Activated CD4-positive, alpha-beta T cell treated with anti-CD3 and anti-CD28 coated beads, Interleukin-2, Interleukin-4, amounts not matched to agents 100 ng/mL and 50 ng/mL, durations not matched to agents 16 hours and 8 hours (primary cell): ENCODE results near the gene NF2.

ENCODE experiments used
- DNase-seq: peaks from one replicate; pipeline ENCODE4 v3.0.0-alpha.2; 2020; ENCODE audit warnings: low spot score

Gene NF2

GRCh38 chr22:29668673-29669072, 65.2 kb downstream of the NF2 start:
- DNase-seq, result no peak

DNA sequence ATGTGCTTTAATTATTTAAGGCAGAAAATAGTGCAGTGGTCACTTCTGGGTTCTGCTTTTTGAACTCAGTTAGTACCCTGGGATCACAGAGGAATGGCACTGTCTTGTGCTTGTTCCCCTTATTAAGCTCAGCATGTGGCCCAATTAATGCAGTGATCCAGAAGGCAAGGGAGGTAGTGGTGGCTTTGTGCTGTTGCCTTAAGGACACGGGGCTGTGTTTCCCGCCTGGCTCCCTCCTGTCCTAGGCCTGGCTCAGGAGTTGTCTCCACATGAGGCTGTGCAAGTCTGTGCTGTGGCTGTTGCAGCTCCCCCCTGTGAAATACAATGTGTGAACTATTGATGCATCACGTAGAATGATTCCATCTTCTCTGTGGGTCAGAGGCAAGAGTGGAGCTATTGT, 67.2 kb downstream of the NF2 start:
- no peak for DNase-seq

- DNase-seq, result no peak
These were observed 70.1 kb downstream of the NF2 start for GRCh38 chr22:29673361-29674066.

DNA sequence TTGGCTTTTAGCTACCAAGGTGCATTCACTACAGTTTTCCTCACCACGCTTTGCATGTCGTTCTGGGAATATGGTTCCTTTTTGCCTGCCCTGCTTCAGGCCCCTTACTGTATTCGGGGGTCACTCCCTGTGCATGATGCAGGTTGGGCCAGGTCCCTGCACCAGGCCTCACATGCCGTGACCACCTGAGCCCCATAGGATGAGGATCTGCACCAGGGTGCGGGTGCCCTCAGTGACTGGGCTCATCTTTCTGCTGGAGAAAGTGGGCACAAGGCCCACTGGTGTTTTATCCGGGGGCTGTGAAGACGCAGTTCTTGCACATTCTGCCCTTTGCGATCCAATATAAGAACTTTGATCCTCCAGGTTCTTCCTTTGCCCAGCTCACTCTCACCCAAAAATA, 70.7 kb downstream of the NF2 start:
- DNase-seq, result no peak

DNA sequence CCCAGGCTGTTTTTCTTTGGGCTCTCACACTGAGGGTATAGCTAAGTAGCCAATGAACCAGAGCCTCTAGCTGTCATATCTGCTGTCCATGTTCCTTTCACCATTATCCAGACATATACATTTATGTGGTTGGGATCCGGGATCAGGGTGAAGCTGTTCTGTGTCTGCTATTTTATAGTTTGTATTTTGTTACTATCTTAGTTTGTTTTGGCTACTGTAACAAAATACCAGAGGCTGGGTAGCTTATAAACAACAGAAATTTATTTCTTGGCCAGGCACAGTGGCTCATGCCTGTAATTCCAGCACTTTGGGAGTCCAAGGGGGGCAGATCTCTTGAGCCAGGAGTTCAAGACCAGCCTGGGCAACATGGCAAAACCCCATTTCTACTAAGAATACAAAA, 75.9 kb downstream of the NF2 start:
- DNase-seq, result no peak

GRCh38 chr22:29683536-29683935, 80.1 kb downstream of the NF2 start:
- DNase-seq, result no peak

- no peak for DNase-seq
These were observed 80.8 kb downstream of the NF2 start for GRCh38 chr22:29684244-29684643.

DNA sequence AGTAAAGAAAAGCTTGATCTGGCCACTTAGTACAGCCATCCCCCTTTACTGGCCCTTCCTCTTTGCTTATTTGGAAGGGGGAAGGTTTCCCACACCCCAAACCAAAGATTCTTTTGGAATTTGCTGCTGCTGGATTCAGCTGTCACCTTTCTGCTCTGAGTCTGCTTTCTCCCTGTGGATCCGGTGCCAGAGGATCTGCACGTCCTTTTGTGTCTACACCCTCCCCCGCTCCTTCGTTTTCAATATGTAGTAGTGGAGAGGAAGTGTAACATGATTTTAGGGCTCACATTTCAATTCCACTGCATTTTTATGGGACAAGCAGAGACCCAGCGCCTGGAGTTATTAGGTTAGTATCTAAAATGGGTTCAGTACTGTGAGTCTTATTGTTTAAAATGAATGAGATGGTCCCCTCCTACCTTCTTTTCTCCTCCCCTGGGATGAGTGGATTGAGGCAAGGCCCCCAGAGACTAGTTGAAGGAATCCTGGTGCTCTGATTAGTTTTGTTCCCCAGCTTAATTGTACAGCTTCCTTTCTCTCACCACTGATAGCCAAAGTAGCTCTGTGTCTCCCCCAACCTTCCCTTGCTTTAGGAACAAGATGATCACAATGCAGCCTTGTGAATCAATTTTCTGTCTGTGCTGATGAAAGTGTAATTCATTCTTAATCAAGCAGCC, 85.9 kb downstream of the NF2 start:
- DNase-seq, result no peak

DNA sequence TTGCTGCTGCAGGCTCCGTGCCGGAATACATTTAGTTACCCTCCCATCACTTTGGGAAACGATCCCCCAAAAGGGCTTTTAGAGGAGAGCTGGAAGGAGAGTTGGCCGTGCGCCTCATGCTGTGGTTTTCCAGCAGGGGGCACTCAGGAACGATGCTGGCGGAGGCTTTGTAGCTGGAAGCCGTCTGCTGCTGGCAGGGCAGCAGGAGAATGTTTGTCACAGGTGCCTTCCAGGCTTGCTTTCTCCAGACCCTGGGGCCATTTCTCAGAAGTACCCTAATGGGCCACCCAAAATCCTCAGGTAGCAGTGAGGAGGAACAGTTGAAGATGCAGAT, 86.4 kb downstream of the NF2 start:
- DNase-seq, result peak; percentile 19

DNA sequence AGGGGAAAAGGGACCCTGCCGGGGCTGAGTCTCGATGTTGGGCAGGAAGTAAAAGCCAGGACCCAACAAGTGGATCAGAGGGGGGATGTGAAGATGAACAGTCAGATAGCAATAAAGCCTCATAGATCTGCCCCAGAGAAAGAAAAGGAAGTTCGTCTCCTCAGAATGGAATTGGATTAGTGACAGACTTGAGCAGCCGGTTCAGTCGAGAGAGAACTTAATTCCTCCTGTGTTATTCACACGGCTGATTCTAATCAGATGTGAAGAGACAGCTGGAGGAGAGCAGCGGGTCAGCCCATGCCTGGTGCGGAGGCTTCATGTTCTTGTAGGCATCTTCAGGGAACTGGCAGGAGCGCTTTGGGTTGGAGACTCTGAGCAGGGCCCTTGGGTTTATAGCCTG, 87.0 kb downstream of the NF2 start:
- no peak for DNase-seq

DNA sequence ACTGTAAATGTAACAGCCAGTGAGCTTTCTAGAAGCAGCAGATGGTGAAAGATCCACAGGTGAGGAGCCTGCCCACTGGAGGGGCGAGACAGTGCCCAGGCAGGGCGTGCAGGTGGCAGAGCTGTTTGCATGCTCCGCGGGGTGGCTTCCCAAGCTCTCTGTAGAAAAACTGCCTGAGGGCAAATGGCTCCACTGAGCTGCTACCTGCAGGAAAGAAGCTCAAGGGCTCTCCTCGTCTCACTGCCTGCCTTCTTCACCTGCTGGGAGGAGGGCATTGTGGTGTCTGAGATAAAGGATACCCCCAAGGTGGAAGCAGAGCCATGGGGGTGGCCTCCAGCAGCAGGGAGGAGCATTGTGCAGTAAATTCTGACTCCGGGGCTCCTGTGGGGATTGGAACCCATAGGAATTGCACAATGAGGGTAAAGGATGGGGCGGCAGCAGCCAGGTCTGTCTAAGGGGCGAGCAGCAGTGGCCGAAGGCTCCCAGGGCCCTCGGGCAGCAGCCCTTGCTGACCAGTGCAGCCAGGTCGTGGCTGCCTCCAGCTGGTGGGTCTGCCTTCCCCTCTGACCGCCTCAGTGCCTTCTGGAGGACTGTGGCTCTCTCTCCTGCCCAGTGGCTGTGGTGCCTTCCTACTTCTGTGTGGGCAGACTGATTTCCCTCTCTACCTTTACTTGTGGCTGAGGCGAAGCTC, 88.3 kb downstream of the NF2 start:
- no peak for DNase-seq

DNA sequence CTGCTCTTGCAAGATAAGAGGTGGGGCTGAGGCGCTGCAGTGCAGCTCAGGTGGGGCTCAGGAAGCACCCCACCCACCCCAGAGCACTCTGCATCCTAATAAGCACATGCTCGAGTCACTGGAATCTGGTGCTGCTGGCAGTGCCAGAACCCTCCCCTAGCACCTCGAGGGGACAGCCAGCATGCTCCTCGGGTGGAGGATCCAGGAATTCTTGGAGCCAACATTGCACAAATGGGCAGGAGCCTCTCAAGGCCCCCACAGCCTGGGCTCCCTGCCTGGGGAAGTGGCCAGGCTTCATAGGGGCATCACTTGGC, 88.9 kb downstream of the NF2 start:
- no peak for DNase-seq

GRCh38 chr22:29693161-29693560, 89.7 kb downstream of the NF2 start:
- DNase-seq, result no peak

GRCh38 chr22:29693671-29694070, 90.2 kb downstream of the NF2 start:
- DNase-seq, result no peak

- DNase-seq, result no peak
These were observed 91.9 kb downstream of the NF2 start for GRCh38 chr22:29695129-29695926.

- DNase-seq, result no peak
These were observed 94.6 kb downstream of the NF2 start for GRCh38 chr22:29697853-29698598.

DNA sequence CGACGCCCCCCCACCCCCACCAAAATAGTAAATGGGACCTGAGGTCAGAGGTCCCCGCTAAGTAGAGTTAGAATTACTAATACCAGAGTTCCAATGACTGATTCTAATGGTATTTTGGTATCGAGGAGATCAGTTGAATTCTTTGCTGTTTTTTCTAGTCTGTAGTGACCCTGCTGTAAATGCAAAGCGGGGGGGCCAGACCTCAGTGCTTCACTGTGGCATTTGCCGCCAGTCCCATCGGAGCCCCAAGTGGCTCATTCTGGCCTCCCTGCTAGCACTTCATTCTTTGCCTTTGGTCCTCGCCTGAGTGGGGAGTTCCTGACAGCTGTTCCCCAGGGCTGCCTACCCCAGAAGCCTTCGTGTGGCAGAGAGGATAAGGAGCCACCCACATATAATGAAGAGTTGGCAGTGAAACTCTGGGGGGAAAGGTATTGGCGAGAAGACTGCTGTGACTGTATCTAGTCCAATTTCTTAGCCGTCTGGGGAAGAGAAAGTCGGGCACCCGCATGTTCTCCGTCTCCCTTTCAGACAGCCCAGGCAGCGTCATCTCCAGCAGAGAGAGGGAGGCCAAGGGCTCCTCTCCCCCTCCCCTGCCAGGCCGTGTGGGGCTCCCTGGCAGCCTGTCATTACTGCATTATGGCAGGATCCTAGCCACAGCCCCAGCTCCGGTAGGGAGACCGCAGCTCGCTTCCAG, 96.9 kb downstream of the NF2 start:
- no peak for DNase-seq

DNA sequence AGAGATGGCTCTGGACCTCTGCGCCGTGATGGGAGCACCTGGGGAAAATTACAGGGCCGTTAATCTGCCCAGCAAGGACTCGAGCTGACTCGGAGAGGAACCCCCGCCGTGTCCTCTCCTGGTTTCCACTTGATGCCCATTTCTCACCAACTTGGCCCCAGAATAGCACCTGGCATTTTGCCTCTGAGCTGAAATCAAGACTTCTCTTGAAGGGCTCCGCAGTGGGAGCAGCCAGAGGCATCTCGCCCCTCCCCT, 97.4 kb downstream of the NF2 start:
- DNase-seq, result no peak

GRCh38 chr22:29701155-29701999, 97.9 kb downstream of the NF2 start:
- DNase-seq, result no peak

DNA sequence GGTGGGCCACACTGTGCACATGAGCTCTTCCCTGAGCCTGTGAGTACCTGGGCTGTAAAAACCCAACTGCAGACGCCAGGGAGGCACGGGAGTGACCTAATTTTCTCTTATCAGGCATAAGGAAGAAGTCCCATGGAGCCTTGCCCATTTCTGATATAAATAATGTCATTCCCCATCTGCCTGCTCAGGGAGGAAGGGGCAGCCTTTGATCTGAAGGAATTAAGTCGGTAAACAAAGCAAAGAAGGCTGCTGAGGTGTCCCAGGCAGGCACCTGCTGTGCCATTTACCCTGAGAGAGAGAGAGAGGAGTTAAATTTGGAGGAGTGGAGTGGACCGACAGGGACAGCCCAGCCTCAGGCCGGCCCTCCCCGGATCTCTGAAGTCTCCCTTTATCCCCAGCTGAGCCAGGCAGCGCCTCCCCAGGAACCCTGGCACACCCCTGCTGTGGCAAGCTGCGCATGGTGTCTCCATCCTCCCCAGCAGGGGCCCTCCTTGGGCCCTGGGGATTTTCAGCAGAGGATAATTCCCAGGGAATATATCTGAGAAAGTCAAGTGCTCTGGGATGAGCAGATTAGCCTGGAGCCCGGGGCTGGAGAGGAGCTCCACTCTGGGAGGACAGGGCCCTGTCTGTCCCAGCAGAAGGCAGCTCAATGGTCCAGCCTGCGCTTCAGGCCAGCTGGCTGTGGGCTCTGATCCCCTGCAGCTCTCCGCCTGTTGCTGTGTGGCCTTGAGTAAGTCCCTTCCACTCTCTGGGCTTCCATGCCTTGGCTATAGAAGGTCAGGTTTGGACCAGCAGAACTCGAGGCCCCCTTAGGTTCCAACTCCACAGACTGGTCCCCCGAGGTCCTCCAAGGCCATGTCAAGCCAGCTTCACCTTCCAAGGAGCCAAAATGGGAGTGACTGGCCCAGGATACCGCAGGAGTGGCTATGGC, 98.8 kb downstream of the NF2 start:
- no peak for DNase-seq
